Myocyte (in vitro differentiated cells): ENCODE results near the gene LRRC57. TPM values are rescaled to one million over a fixed set of nuclear protein-coding genes. Genes with fewer than 3 reads are reported as not detected.

Experiments
- DNase-seq: peaks from one replicate; pipeline ENCODE4 v3.0.0-alpha.2; 2012; ENCODE audit warnings: low read depth
- polyA plus RNA-seq: library from polyadenylated mRNA; unstranded; fragments of >200 nt; gene quantifications from one replicate; pipeline ENCODE4 v1.2.1, GENCODE V29; 2012; ENCODE audit warnings: missing spikeins
- total RNA-seq: library from RNA; depleted of rRNA; stranded (reverse); fragments of >200 nt; gene quantifications from 2 replicates; pipeline ENCODE4 v1.2.3, GENCODE V29; 2014

The LRRC57 gene
- 9.5 and 11.1 TPM in 2 replicates for total RNA-seq
- 15.6 TPM for polyA plus RNA-seq

GRCh38 chr15:42548249-42549031, at the start of gene LRRC57, which contains the start of gene HAUS2:
Gene LRRC57 (minus strand): TSS chr15:42548793. CDS start chr15:42548434, 359 bp downstream.
Gene HAUS2 (plus strand): TSS chr15:42548838. CDS start chr15:42548873, 35 bp downstream.
- DNase-seq, result peak; percentile 85

GRCh38 chr15:42595626-42596240, 47.1 kb upstream of the LRRC57 start:
- DNase-seq, result peak; percentile 54

- no peak for DNase-seq
Observed at GRCh38 chr15:42594095-42594494, 45.5 kb upstream of the LRRC57 start.

- no peak for DNase-seq
Observed at GRCh38 chr15:42593143-42593542, 44.5 kb upstream of the LRRC57 start.

GRCh38 chr15:42592716-42593115, 44.1 kb upstream of the LRRC57 start:
- DNase-seq, result no peak

GRCh38 chr15:42591238-42591934, 42.8 kb upstream of the LRRC57 start:
- DNase-seq, result peak; percentile 66

- DNase-seq, result no peak
Observed at GRCh38 chr15:42590619-42591237, 42.1 kb upstream of the LRRC57 start.

- no peak for DNase-seq
Observed at GRCh38 chr15:42584031-42584765, 35.6 kb upstream of the LRRC57 start.

- no peak for DNase-seq
Observed at GRCh38 chr15:42582569-42583375, 34.2 kb upstream of the LRRC57 start.

- peak; percentile 75 for DNase-seq
Observed at GRCh38 chr15:42581272-42581730, 32.7 kb upstream of the LRRC57 start.

GRCh38 chr15:42578984-42579537, 30.5 kb upstream of the LRRC57 start:
- no peak for DNase-seq

GRCh38 chr15:42577514-42578031, 29.0 kb upstream of the LRRC57 start:
- peak; percentile 94 for DNase-seq

GRCh38 chr15:42576776-42577175, 28.2 kb upstream of the LRRC57 start:
- no peak for DNase-seq

- DNase-seq, result no peak
Observed at GRCh38 chr15:42576040-42576594, 27.5 kb upstream of the LRRC57 start.

- peak; percentile 99 for DNase-seq
Observed at GRCh38 chr15:42575188-42576039, 26.8 kb upstream of the LRRC57 start, which contains the start of gene STARD9. Gene STARD9 (plus strand): TSS chr15:42575606. CDS start chr15:42575716, 110 bp downstream.

GRCh38 chr15:42558739-42559138, 10.1 kb upstream of the LRRC57 start:
- DNase-seq, result no peak

- peak; percentile 22 for DNase-seq
Observed at GRCh38 chr15:42556550-42557207, 8.1 kb upstream of the LRRC57 start.
